Measurements from ENCODE around the gene NEDD4L.

NEDD4L gene

DNA sequence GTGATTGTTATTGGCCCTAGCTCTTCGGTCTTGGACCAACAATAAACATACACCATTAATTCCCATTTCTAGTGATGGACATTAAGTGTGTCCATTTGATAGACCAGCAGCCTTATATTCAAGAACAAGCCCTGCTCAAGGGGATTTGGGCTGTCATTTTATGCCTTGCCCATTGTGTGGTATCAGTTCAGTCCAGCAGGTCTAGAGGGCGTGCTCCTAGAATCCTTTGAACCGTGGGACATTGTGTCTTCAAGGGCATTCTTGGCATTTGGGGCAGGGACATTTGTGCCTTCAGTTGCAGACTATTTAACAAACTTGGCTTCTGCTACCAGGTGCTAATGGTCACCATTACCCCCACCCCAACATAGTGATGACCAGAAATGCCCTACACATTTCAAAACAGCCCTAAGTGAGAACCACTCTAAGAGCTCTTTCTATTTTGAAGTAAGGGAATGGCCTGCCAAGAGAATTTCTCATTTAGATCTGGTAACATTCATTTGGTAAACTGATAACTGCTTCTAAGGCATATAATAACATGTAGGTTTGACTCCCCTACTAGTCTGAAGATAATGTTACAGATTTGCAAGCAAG lies 300.1 kb downstream of the NEDD4L start:
- TF ChIP-seq, protein P1, sequence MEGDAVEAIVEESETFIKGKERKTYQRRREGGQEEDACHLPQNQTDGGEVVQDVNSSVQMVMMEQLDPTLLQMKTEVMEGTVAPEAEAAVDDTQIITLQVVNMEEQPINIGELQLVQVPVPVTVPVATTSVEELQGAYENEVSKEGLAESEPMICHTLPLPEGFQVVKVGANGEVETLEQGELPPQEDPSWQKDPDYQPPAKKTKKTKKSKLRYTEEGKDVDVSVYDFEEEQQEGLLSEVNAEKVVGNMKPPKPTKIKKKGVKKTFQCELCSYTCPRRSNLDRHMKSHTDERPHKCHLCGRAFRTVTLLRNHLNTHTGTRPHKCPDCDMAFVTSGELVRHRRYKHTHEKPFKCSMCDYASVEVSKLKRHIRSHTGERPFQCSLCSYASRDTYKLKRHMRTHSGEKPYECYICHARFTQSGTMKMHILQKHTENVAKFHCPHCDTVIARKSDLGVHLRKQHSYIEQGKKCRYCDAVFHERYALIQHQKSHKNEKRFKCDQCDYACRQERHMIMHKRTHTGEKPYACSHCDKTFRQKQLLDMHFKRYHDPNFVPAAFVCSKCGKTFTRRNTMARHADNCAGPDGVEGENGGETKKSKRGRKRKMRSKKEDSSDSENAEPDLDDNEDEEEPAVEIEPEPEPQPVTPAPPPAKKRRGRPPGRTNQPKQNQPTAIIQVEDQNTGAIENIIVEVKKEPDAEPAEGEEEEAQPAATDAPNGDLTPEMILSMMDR (IDR thresholded peaks at IDR 0.05; ENCODE audit: low read depth, low read length) = no peak
- TF ChIP-seq POLR2A (IDR thresholded peaks at IDR 0.05; ENCODE audit: extremely low read depth, insufficient read length) = no peak
- no peak for TF ChIP-seq MYC (IDR thresholded peaks at IDR 0.05; ENCODE audit: low read depth, low read length)
- TF ChIP-seq, protein P2, sequence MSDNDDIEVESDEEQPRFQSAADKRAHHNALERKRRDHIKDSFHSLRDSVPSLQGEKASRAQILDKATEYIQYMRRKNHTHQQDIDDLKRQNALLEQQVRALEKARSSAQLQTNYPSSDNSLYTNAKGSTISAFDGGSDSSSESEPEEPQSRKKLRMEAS (IDR thresholded peaks at IDR 0.05; ENCODE audit: low read depth, low read length) = no peak
- H3K4me3 ChIP-seq (ENCODE audit: low read depth, low read length) = no peak overlapping the region
- no peak for DNase-seq (ENCODE audit: low read depth)

DNA sequence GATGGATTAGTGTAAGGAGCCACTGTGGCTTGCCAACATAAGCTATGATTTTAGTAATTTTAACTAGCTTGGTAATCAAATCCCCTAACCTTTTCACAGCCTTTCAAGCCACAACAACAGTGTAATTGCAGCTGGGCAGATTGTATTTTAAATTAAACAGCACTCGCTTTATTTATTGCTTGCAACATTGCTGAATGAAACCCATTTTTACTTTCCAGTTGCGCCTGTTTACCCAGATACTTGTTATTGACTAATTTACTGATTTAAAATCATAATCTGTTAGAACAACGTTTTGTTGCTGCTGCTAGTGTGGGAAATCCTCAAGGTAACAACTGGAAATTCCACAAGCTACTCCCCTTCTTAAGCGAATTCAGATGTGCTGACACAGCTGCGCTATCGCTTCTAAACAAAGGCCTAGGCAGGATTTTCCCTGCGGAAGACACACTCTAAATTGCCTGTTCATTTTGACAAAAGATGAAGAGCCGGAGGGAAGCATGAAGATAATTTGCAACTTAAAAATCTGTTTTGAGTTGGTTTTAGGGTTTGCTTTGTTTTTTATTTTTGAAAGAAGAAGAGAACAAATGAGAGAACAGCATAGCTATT lies 300.9 kb downstream of the NEDD4L start:
- no peak for DNase-seq (ENCODE audit: low read depth)
- TF ChIP-seq MYC (IDR thresholded peaks at IDR 0.05; ENCODE audit: low read depth, low read length) (no peak), POLR2A (IDR thresholded peaks at IDR 0.05; ENCODE audit: extremely low read depth, insufficient read length) (no peak)
- TF ChIP-seq, protein P2 (IDR thresholded peaks at IDR 0.05; ENCODE audit: low read depth, low read length) = no peak
- TF ChIP-seq, protein P1 (IDR thresholded peaks at IDR 0.05; ENCODE audit: low read depth, low read length) = no peak
- no peak overlapping the region for H3K4me3 ChIP-seq (ENCODE audit: low read depth, low read length)

DNA sequence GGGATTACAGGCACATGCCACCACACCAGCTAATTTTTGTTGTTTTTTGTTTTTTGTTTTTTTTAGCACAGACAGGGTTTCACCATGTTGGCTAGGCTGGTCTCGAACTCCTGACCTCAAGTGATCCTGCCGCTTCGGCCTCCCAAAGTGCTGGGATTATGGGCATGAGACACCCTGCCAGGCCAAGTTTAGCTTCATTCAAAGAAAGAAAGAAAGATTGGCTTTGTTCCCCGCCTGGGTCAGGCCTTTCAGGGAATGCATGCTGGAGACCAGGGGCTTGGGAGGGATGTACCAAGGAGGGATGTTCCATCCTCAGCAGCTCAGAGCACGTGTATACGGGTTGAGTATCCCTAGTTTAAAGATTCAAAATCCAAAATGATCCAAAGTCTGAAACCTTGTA lies 301.8 kb downstream of the NEDD4L start:
- DNase-seq (ENCODE audit: low read depth) = no peak
- TF ChIP-seq POLR2A (IDR thresholded peaks at IDR 0.05; ENCODE audit: extremely low read depth, insufficient read length) = no peak
- H3K4me3 ChIP-seq (ENCODE audit: low read depth, low read length) = no peak overlapping the region

DNA sequence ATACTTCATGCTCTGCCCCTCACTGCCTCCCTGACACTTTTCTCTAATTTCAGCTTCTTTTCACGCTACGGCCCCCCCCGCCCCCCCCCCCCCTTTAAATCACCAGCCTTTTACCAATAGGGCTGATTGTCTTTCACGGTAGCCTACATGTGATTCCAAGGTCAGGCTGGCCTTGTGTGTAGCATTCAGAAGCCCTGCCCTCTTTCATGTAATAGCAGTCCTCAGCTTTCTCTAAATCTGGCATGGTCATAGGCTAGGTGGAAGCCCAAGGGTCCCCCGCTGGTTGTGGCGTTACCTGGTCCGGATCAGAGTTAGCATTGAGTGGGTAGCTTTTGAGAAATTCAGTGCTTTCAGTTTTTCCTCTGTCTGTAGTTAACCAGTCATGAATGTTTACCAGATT lies 303.1 kb downstream of the NEDD4L start:
- DNase-seq (ENCODE audit: low read depth) = no peak
- TF ChIP-seq, protein P2 (IDR thresholded peaks at IDR 0.05; ENCODE audit: low read depth, low read length) = no peak
- TF ChIP-seq POLR2A (IDR thresholded peaks at IDR 0.05; ENCODE audit: extremely low read depth, insufficient read length) (no peak), MYC (IDR thresholded peaks at IDR 0.05; ENCODE audit: low read depth, low read length) (no peak)
- TF ChIP-seq, protein P1 (IDR thresholded peaks at IDR 0.05; ENCODE audit: low read depth, low read length) = no peak
- no peak overlapping the region for H3K4me3 ChIP-seq (ENCODE audit: low read depth, low read length)

DNA sequence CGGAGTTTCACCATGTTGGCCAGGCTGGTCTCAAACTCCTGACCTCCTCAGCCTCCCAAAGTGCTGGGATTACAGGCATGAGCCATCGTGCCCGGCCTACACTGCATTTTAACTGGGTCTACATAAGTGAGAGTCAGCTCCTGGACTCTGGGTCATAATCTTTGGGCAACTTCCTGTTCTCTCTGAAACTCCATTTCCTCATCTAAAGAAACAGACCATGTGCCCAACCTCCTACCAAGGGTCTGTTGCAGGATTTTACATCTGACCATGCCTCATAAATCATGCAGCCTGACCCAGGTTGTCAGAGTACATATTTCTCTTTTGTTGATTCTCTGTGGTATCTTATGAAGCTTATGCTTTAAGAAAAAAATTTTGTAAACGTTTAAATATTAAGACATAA lies 304.5 kb downstream of the NEDD4L start:
- no peak overlapping the region for H3K4me3 ChIP-seq (ENCODE audit: low read depth, low read length)
- DNase-seq (ENCODE audit: low read depth) = peak; percentile 46
- TF ChIP-seq, protein P1 (IDR thresholded peaks at IDR 0.05; ENCODE audit: low read depth, low read length) = no peak
- TF ChIP-seq MYC (IDR thresholded peaks at IDR 0.05; ENCODE audit: low read depth, low read length) = peak; percentile 41; the same call in 1 of the 2 replicates

DNA sequence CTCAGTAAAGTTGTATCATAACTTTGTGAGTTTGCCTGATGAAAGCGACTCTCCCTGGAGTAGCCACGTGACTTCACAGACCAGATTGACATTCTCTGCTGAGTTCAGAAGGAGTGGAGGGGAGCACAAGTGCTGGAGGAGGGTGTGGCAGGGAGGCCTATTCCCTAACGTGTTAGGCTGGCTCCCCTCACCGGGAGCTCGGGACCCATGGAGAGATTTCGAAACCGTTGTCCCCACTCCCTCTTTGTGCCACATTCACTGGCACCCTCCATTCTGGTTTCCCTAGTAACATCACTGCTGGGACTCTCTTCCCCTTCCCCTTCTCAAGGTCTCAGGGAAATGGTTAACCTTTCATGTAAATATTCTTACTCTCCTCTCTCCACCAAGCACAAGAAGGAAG lies 304.9 kb downstream of the NEDD4L start:
- DNase-seq (ENCODE audit: low read depth) = no peak
- no peak overlapping the region for H3K4me3 ChIP-seq (ENCODE audit: low read depth, low read length)
- TF ChIP-seq MYC (IDR thresholded peaks at IDR 0.05; ENCODE audit: low read depth, low read length) (no peak), POLR2A (IDR thresholded peaks at IDR 0.05; ENCODE audit: extremely low read depth, insufficient read length) (no peak)
- TF ChIP-seq, protein P2 (IDR thresholded peaks at IDR 0.05; ENCODE audit: low read depth, low read length) = no peak
- TF ChIP-seq, protein P1 (IDR thresholded peaks at IDR 0.05; ENCODE audit: low read depth, low read length) = no peak
